GM21825 (cell line): ENCODE results near the gene CDK19.
"Not testable (repeated sequence)": the region's sequence is repeated elsewhere in the genome, so short reads cannot be mapped to it uniquely, and the experiment has no call there.

Experiments
- ATAC-seq: cut with Tn5 transposase; IDR thresholded peaks from one replicate; pipeline ENCODE4 v1.9.1; 2021; ENCODE audit warnings: mild to moderate bottlenecking, moderate library complexity; ENCODE audit not compliant: unreplicated experiment

CDK19 gene

DNA sequence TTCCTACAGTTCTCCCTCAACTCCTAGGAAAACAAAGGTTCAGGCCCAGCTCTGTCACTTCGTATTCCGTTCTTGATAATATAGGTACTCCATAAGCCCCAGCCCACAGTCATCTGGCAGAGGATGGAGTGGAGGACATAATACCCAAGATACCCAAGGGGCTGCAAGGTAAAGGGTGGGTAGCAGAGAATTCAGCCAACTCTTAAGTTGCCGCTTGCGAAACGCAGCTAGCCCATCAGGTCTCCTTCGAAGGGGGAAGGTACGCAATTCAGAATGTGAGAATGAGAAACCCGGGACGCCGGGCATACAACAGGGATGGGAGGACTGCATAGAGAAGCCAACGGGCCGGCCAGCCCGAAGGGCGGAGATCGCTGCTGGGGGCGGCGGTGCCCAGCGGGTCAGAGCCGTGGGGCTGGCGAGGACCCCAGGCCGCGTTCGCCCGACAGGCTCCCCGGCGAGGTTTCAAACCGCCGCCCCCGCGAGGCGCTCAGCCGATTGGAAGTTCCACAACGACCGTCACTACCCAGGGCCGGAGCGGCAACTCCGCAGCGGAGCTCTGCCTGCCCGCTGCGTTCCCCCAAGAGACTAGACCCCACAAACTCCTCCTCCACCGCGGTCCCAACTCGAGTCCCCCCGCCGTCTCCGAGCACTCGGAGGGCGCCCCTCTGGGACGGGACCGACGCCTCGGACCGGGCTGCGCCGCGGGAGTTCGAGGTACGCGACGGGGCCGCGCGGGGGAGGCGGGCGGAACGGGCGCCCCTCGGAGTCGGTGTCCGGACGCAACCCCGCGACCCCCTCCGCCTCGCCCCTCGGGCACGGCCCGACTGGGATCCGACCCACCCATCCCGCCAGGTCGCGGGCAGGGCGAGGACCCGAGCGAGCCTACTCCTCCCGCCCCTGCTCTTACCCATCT is 911 bp downstream of the CDK19 start:
- peak; percentile 17 for ATAC-seq

DNA sequence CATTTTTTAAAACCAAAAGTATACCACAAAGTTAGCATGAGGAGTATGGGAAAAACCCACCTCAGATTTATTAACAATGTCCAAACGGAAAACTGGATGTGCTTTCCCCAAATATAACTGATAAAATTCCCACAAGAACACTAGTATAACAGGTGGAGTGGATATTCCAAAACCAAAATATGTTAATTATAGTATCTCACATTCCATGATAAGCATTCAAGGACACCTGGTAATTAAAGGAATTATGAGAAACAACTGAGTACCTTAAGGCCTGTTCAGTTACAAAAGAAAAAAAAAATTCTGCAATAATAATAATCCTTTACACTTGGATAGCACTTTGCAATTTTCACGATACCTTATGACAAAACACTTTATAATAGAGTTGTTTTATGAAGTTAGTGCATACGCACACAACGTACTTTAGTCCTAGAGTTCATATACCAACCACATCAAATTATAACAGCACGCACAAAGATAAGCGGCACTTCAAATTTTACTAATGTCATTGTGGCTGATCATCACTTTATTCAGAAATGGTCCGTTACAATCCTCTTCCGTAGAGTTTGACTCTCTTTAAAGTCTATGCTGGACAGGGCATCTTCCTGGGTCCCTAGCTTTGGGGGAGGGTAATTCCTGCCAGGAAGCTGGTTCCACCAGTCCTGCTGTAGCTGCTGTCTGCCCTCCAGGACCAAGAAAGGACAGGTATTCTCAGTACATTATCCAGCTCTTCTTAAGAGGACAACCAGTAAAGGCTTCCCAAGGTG is 1.7 kb downstream of the CDK19 start:
- no peak for ATAC-seq

DNA sequence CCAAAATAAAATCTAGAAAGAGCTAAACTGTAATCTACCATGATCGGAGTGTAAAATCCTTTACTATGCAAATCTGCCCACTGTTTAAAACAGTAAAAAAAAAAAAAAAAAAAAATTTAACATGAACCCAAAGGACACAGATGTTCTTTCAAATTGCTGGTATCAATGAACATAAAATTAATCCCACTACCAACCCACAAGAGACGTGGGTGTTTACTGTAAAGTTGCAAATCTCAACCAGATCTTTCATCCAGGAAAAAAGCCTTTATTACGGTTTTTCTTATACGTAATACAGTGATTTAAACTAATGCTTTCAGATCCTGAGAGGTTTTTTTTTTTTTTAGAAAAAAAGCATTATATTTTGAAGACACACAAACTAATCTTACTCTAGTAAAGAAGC is 2.5 kb downstream of the CDK19 start:
- ATAC-seq = no peak

DNA sequence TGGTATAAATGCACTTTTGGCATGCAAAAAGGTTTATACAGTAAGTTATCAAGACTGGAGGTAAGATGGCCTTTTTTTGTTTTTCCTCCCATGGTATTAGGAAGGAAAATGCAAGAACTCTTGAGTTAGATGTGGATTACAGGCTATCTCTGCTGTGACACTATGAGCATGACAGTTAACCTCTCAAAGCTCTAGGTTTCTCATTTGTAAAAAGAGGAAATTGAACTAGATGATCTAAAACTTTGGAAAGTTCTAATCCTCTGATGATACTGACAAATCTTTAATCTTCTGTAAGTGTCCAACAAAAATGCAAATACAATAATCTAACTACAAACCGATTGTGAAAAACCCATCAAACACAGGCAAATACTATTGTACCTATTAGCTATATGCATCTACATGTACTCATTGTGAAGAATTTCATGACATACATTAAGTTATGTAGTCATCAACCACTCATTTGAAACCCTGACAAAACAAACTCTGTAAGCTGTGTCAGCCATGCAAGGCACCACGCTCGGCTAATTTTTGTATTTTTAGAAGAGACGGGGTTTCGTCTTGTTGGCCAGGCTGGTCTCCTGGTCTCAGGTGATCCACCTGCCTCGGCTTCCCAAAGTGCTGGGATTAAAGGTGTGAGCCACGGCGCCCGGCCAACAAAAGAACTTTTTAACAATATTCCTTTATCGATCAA is 4.2 kb downstream of the CDK19 start:
- no peak for ATAC-seq

DNA sequence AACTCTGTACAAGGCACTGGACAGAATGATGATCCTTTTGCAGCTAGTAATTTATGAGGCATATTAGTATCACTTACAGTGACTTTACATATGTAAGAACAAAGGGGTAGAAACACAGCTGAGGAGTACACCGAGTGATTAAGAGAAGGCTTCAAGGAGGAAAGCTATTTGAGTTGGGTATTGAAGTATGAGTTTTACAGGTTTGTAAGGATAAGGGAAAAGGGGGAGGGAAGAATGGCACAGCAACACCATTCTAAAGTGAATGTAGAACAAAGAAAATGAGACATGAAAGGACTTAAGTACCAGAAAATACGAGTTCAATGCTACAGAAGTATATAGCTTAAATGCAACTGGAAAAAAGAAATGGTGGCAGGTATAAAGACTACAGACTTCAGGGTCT is 5.5 kb downstream of the CDK19 start:
- no peak for ATAC-seq

GRCh38 chr6:110802175-110802574 is 13.1 kb downstream of the CDK19 start:
- ATAC-seq = not testable (repeated sequence)

DNA sequence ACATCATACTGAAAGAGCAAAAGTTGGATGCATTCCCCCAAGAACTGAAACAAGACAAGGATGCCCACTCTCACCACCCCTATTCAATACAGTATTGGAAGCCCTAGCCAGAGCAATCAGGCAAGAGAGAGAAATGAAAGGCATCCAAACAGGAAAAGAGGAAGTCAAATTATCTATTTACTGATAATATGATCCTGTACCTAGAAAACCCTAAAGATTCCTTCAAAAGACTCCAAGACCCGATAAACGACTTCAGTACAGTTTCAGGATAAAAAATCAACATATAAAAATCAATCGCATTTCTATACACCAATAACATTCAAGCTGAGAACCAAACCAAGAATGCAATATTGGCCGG is 14.5 kb downstream of the CDK19 start:
- ATAC-seq = no peak

DNA sequence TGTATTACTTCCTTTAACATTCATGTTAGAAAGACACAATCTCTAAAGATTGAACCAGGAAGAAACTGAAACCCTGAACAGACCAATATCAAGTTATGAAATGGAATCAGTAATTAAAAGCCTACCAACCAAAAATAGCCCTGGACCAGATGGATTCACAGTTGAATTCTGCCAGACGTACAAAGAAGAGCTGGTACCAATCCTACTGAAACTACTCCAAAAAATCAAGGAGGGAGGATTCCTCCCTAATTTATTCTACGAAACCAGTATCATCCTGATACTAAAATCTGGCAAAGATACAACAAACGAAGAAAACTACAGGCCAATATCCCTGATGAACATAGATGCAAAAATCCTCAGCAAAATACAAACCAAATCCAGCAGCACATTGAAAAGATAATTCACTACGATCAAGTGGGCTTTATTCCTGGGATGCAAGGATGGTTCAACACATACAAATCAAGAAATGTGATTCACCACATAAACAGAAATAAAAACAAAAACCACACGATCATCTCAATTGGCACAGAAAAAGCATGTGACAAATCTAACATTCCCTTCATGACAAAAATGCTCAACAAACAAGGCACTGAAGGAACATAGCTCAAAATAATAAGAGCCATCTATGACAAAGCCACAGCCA is 15.0 kb downstream of the CDK19 start:
- ATAC-seq = no peak

DNA sequence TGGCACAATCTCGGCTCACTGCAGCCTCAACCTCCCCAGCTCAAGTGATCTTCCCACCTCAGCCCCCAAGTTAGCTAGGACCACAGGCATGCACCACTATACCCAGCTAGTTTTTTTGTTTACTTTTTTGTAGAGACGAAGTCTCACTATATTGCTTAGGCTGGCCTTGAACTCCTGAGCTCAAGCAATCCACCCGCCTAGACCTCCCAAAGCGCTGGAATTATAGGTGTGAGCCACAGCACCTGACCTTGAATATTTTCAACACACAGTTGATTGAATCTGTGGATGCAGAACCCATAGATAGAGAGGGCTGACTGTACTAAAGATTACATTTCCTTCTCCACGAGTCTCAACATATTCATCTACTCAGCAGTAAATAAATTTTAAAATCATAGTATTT is 15.6 kb downstream of the CDK19 start:
- ATAC-seq = no peak

- ATAC-seq = peak; percentile 55
Observed at GRCh38 chr6:110799189-110799588, 16.1 kb downstream of the CDK19 start.

DNA sequence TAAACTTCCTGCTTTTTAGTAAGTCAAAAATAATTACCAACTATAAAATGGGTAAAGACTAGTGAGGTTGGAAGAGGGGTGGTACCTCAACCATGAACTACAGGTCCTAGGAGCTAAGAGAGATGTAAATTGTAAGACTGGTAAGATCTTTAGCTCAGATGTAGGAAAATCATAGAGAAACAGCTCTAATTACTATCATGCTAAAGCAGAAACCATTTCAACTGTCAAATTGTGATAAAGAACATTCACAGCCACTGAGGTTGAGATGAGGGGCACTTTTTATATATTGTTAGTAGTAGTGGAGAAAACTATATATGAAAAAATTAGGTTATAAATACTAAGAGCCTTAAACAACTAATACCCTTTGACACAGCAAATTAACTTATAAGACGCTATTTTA is 20.0 kb downstream of the CDK19 start:
- no peak for ATAC-seq

DNA sequence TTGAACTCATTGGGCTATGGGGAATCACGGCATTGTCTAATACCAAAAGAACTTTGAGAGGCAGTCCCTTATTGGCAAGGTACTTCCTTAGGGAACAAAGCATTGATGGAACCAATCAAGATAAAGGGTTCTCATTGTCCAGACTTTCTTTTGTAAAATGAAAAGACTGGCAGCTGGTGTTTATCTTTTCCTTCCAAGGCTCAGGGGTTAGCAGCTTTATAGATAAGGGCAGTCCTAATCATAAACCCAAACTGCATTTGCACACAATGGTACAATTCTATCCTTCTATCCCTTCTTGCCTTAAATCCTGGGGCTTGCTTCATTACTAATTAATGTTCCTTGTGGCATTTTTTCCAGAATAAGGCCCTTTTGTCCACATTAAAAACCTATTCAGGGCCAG is 28.6 kb downstream of the CDK19 start:
- no peak for ATAC-seq

- ATAC-seq = no peak
Observed at GRCh38 chr6:110786271-110786670, 29.0 kb downstream of the CDK19 start.

- no peak for ATAC-seq
Observed at GRCh38 chr6:110784610-110784979, 30.7 kb downstream of the CDK19 start.

DNA sequence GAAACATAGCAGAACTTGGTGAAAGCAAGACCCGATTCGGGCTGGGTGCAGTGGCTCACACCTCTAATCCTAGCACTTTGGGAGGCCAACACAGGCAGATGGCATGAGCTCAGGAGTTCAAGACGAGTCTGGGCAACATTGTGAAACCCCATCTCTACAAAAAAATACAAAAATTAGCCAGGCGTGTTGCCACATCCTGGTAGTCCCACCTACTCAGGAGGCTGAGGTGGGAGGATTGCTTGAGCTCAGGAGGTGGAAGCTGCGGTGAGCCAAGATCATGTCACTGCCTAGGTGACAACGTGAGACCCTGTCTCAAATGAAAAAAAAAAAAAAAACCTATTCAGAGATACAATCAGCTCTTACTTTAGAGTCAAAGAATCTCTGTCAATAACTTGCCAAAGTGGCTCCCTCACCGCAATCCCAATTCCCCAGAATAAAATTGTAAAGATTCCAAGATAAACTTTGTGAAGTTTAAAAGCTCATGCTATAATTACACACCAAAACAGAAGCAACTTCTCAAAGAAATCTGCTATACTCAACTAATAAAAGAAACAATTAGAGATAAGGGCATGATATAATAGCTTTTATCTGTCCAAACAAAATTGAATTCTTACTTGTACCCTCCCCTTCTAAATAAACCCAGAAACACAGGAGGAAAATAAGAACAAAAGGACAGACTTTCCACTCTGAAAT is 33.6 kb downstream of the CDK19 start:
- ATAC-seq = no peak

- ATAC-seq = no peak
Observed at GRCh38 chr6:110778333-110778732, 36.9 kb downstream of the CDK19 start.

GRCh38 chr6:110777636-110778035 is 37.6 kb downstream of the CDK19 start:
- no peak for ATAC-seq

DNA sequence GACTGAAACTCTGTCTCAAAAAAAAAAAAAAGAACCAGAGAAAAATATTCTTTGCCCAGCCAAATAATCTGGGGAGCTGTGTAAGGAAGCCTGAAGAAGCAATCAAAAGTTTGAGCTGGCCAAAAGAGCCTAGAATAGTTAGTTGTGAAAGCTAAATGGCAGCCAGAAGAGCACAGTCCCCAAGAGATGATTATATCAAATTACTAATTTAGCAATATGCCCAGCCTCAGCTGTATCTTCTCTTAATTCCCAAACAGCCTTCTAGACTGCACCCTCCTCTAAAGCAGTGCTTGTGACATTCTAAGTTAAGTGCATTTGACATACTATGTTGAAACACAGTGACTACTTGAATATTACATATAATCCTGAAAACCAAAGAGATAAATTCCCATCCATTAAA is 38.9 kb downstream of the CDK19 start:
- ATAC-seq = no peak

GRCh38 chr6:110769923-110770322 is 45.3 kb downstream of the CDK19 start:
- no peak for ATAC-seq

DNA sequence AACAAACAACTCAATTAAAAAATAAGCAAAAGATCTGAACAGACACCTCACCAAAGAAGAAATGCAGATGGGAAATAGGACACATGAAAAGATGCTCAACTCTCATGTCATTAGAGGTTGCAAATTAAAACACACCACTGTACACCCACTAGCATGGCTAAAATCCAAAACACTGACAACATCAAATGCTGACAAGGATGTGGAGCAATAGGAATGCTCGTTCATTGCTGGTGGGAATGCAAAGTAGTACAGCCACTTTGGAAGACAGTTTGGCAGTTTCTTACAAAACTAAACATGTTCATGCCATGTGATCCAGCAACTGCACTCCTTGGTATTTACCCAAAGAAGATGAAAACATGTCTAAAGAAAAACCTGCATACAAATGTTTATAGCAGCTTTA is 47.2 kb downstream of the CDK19 start:
- ATAC-seq = no peak

GRCh38 chr6:110761371-110761770 is 53.9 kb downstream of the CDK19 start:
- ATAC-seq = no peak
